Sigmoid colon (tissue), 7 donors: ENCODE results near the gene CD28. TPM values are rescaled to one million over a fixed set of nuclear protein-coding genes. Genes with fewer than 3 reads are reported as not detected.

Experiments used
- DNase-seq: peaks from one replicate; pipeline ENCODE4 v3.0.0-alpha.2; 2019
- H3K27ac ChIP-seq, 4 donors: fragments of 200-600 bp; sonication (generic); one replicate each; pipeline ENCODE4 v1.5.1; 2016 to 2019; ENCODE audit warnings: mild to moderate bottlenecking in 1 of 4
- H3K27me3 ChIP-seq, 3 donors: fragments of 200-600 bp; sonication (generic); one replicate each; pipeline ENCODE4 v1.5.1; 2019; ENCODE audit warnings: mild to moderate bottlenecking in 1 of 3
- H3K36me3 ChIP-seq, 4 donors: fragments of 200-600 bp; sonication (generic); one replicate each; pipeline ENCODE4 v1.5.1; 2016 to 2019
- H3K4me1 ChIP-seq, 4 donors: fragments of 200-600 bp; sonication (generic); one replicate each; pipeline ENCODE4 v1.5.1; 2017 to 2019
- H3K4me3 ChIP-seq, 4 donors: fragments of 200-600 bp; sonication (generic); one replicate each; pipeline ENCODE4 v1.5.1; 2017 to 2019; ENCODE audit warnings: mild to moderate bottlenecking in 2 of 4, moderate library complexity in 1 of 4
- H3K9me3 ChIP-seq, 4 donors: fragments of 200-600 bp in 3 of 4; sonication (generic) in 3 of 4; one replicate each; pipeline versions ENCODE4 v1.5.1 to v1.6.1; 2013 to 2019
- EP300 ChIP-seq, 4 donors: sonication (generic); formaldehyde crosslinking; IDR thresholded peaks; one replicate each; pipeline ENCODE4 v1.6.1; 2017; ENCODE audit warnings: antibody characterized with exemption in 4 of 4
- POLR2A ChIP-seq, 2 donors: fragments of 450-650 bp; IDR thresholded peaks; one replicate each; pipeline ENCODE4 v1.6.1; 2016; ENCODE audit warnings: antibody characterized with exemption in 2 of 2, mild to moderate bottlenecking in 2 of 2, moderate library complexity in 2 of 2
- POLR2AphosphoS5 ChIP-seq, 4 donors: sonication (generic); formaldehyde crosslinking; IDR thresholded peaks; one replicate each; pipeline ENCODE4 v1.6.1; 2017; ENCODE audit warnings: antibody characterized with exemption in 4 of 4
- WGBS, 2 donors: extraction: QIAGEN DNeasy Blood & Tissue Kit; methylation state at CpG; one replicate each; pipeline ENCODE4 v1.1.7; 2013; 5-methylcytosine and 5-hydroxymethylcytosine counted together
- intact Hi-C: fragments of 100-400 bp; cut with DNase I; formaldehyde crosslinking; loops from one replicate; pipeline ENCODE4 v1.15.1; 2023
- polyA plus RNA-seq, 3 donors: library from polyadenylated mRNA; stranded (reverse); fragments of 200-250 nt; gene quantifications; one replicate each; pipeline ENCODE4 v1.2.3, GENCODE V29; 2013
- total RNA-seq, 4 donors: library from RNA; depleted of rRNA; stranded (reverse); fragments of >200 nt; gene quantifications; one replicate each; pipeline ENCODE4 v1.1.0, GENCODE V29; 2016
- TF ChIP-seq, protein P1 (sequence below), 4 experiments: fragments of 450-650 bp in 3 of 4; fragments of 200-600 bp in 1 of 4; IDR thresholded peaks; one replicate each; pipeline ENCODE4 v1.5.1; 2016 to 2019; ENCODE audit warnings: antibody characterized with exemption in 4 of 4, mild to moderate bottlenecking in 3 of 4, moderate library complexity in 2 of 4
- donor health status: healthy with polysubstance abuse.
- donor health status: Bipolar disorder and iron deficiency.
- donor health status: healthy.

Gene CD28
- total and polyA plus RNA-seq, 7 donors = under 0.01 to 6.2 (median 1.1) TPM

DNA sequence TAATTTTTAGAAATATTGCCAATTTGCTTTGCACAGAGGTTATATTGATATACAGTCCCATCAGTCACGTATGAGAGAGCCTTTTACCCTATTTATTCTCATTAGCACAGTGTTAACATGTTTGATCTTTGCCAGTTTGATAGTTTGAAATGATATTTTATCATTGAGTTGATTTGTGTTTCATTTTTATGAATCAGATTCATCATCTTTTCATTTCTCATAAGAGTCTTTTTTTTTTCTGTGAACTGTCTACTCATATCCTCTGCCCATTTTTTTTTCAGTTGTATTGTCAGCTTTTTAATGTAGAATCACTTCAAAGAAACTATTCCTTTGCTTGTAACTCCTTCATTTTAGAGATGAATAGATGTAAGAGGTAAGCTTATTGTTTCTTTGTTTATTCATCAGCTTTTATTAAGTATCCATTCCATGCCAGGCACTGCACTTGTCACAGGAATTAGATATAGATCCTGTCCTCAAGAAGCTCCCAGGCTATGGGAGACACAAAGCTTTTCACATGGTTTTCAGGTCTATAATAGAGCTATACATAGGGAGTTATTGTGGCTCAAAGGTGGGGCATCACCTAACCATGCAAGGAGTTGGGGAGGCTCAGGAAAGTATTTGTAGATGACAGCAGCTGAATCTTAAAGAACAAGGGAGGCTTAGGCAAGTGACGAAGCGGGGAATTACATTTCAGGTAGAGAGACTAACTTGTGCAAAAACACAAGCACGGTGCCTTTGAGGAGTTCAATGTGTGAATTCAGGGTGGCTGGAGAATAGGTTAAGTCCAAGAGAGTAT is 42.1 kb downstream of the CD28 start:
- H3K4me3 ChIP-seq = no peak overlapping the region
- TF ChIP-seq, protein P1, sequence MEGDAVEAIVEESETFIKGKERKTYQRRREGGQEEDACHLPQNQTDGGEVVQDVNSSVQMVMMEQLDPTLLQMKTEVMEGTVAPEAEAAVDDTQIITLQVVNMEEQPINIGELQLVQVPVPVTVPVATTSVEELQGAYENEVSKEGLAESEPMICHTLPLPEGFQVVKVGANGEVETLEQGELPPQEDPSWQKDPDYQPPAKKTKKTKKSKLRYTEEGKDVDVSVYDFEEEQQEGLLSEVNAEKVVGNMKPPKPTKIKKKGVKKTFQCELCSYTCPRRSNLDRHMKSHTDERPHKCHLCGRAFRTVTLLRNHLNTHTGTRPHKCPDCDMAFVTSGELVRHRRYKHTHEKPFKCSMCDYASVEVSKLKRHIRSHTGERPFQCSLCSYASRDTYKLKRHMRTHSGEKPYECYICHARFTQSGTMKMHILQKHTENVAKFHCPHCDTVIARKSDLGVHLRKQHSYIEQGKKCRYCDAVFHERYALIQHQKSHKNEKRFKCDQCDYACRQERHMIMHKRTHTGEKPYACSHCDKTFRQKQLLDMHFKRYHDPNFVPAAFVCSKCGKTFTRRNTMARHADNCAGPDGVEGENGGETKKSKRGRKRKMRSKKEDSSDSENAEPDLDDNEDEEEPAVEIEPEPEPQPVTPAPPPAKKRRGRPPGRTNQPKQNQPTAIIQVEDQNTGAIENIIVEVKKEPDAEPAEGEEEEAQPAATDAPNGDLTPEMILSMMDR (IDR thresholded peaks at IDR 0.05) = no peak
- no peak for TF ChIP-seq POLR2A (IDR thresholded peaks at IDR 0.05)
- TF ChIP-seq EP300 (IDR thresholded peaks at IDR 0.05) = no peak
- no peak for TF ChIP-seq POLR2AphosphoS5 (IDR thresholded peaks at IDR 0.05)
- no peak for DNase-seq
- no peaks in the 10 kb centered on the region for H3K27me3 ChIP-seq
- H3K36me3 ChIP-seq = no peaks in the 10 kb centered on the region
- 90% methylated on average over 4 of the region's 4 CpGs for WGBS, 2 donors
- no peak overlapping the region for H3K27ac ChIP-seq
- H3K4me1 ChIP-seq = no peaks in the 10 kb centered on the region
- no peaks in the 10 kb centered on the region for H3K9me3 ChIP-seq
- intact Hi-C loops = no loop called here

DNA sequence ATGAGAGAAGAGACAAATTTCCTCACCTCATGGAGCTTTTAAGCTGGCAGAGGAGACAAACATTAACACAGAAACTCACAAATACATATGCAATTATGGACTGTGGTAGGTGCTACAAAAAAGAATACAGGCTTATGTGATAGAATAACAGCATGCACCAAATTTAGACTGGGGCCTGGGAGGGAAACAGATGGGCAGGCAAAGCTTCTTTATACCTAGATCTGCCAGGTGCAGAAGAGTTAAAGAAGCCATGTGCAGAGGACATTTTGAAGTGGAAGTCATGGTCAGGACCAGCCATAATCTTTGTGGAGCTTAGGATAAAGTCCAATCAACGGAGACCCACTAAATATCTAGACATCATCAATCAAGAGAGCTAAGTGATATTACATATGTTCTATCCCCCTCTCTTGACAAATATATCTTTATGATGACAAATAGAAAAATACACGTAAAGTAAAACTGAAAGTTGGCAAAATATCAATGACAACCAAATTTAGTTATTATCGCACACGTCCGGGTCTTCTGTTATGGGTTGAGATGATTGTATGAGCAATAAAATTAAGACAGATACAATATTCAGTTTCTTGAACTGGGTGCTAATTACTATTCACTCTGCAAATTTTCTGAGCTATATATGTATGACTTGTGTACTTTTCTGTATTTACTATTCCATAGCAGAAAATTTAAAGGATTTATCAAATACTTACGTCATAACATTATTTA is 44.1 kb downstream of the CD28 start:
- no peak for DNase-seq
- H3K9me3 ChIP-seq = no peaks in the 10 kb centered on the region
- H3K27ac ChIP-seq = no peak overlapping the region
- TF ChIP-seq POLR2AphosphoS5 (IDR thresholded peaks at IDR 0.05) (no peak), POLR2A (IDR thresholded peaks at IDR 0.05) (no peak), EP300 (IDR thresholded peaks at IDR 0.05) (no peak)
- TF ChIP-seq, protein P1 (IDR thresholded peaks at IDR 0.05) = no peak
- no peak overlapping the region for H3K4me3 ChIP-seq
- no peaks in the 10 kb centered on the region for H3K36me3 ChIP-seq
- 68 to 77% methylated on average over 6 of the region's 6 CpGs for WGBS, 2 donors
- no peaks in the 10 kb centered on the region for H3K27me3 ChIP-seq
- no peaks in the 10 kb centered on the region for H3K4me1 ChIP-seq
- intact Hi-C loops = no loop called here

DNA sequence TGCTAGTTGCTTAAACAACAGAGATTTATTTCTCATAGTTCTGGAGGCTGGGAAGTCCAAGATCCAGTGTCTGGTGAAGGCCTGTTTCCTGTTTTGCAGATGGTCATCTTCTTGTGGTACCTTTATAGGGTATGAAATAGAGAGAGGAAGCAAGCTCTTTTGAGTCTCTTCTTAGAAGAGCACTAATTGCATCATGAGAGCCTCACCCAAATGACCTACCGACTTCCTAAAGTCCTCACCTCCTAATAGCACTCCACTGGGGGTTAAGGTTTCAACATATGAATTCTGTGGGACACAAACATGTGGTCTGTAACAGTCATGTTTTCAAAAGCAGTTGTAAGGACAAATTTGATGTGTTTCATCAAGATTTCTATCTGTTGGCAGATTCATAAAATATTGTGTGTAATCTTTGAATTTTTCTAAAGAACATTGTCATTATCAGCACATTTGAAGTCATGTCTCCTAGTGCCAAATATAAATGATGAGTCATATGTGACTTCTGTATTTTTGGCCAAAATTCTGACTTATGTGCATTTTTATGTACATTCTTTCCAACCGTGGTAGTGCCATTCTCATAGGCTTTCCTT is 45.3 kb downstream of the CD28 start:
- Histone ChIP-seq H3K27ac (no peak overlapping the region), H3K4me1 (no peaks in the 10 kb centered on the region), H3K36me3 (no peaks in the 10 kb centered on the region), H3K4me3 (no peak overlapping the region), H3K9me3 (peaks cover 0 to 7% (median 0%) of the 10 kb centered on the region in 4 donors), H3K27me3 (no peaks in the 10 kb centered on the region)
- 82 to 84% methylated on average over 2 of the region's 2 CpGs for WGBS, 2 donors
- TF ChIP-seq POLR2AphosphoS5 (IDR thresholded peaks at IDR 0.05) = no peak
- no peak for TF ChIP-seq EP300 (IDR thresholded peaks at IDR 0.05)
- TF ChIP-seq, protein P1 (IDR thresholded peaks at IDR 0.05) = no peak
- no peak for DNase-seq
- intact Hi-C loops = no loop called here

DNA sequence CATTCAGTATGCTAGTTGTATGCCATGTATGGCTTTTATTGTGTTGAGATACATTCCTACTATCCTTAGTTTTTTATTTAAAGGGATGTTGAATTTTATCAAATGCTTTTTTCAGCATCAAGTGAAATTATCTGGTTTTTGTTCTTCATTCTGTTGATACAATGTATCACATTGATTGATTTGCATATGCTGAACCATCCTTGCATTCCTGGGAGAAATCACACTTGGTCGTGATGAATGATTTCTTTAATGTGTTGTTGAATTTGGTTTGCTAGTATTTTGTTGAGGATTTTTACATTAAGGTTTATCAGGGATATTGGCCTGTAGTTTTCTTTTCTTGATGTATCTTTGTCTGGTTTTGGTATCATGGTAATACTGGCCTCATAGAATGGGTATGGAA is 49.7 kb downstream of the CD28 start:
- intact Hi-C loops = no loop called here
- H3K4me3 ChIP-seq = no peak overlapping the region
- H3K36me3 ChIP-seq = no peaks in the 10 kb centered on the region
- no peaks in the 10 kb centered on the region for H3K4me1 ChIP-seq
- DNase-seq = no peak
- H3K27me3 ChIP-seq = no peaks in the 10 kb centered on the region
- no peak overlapping the region for H3K27ac ChIP-seq
- peaks cover 0 to 7% (median 0%) of the 10 kb centered on the region in 4 donors for H3K9me3 ChIP-seq
- no peak for TF ChIP-seq POLR2AphosphoS5 (IDR thresholded peaks at IDR 0.05)
- no peak for TF ChIP-seq EP300 (IDR thresholded peaks at IDR 0.05)
- TF ChIP-seq, protein P1 (IDR thresholded peaks at IDR 0.05) = no peak
- no peak for TF ChIP-seq POLR2A (IDR thresholded peaks at IDR 0.05)
- WGBS, 2 donors = 88 to 89% methylated on average over 1 of the region's 1 CpG
